ENCODE results near the gene NIPSNAP3A.

The NIPSNAP3A gene

GRCh38 chr9:104750185-104750767 lies 2.8 kb downstream of the NIPSNAP3A start:
- H3K4me2 ChIP-seq (ENCODE audit: low read length), result no peak overlapping the region; the same call in 1 of the 2 replicates
- H3K36me3 ChIP-seq (ENCODE audit: insufficient read depth, low read length), result peaks cover 18% of the 10 kb centered on the region; the same call in 1 of the 2 replicates
- no peaks in the 10 kb centered on the region for H4K20me1 ChIP-seq (ENCODE audit: insufficient read depth, low read length)
- no peaks in the 10 kb centered on the region for H3K9me3 ChIP-seq (ENCODE audit: low read length)
- TF ChIP-seq EZH2 (IDR thresholded peaks at IDR 0.05; ENCODE audit: borderline replicate concordance, low read length) (no peak), CTCF (IDR thresholded peaks at IDR 0.05; ENCODE audit: low read length) (0 out of 2 replicates have a peak, but pooled peaks have one; percentile 13)
- H3K9ac ChIP-seq (ENCODE audit: low read length), result no peak overlapping the region
- H3K9me2 ChIP-seq (ENCODE audit: low read depth, low read length), result no peaks in the 10 kb centered on the region
- H2AFZ ChIP-seq (ENCODE audit: low read length), result no peak overlapping the region
- no peaks in the 10 kb centered on the region for H3K79me2 ChIP-seq (ENCODE audit: insufficient read depth, low read length)
- no peak overlapping the region for H3K27ac ChIP-seq (ENCODE audit: low read depth, low read length, poor library complexity, severe bottlenecking)
- H3K27me3 ChIP-seq (ENCODE audit: insufficient read depth, low read length), result no peaks in the 10 kb centered on the region
- no peak overlapping the region for H3K4me3 ChIP-seq (ENCODE audit: low read depth, low read length, poor library complexity, severe bottlenecking)
- peaks cover 36% of the 10 kb centered on the region for H3K4me1 ChIP-seq (ENCODE audit: insufficient read depth, low read length, severe bottlenecking)
- 0 out of 2 replicates have a peak, but pooled peaks cover 4% of the 10 kb centered on the region for H3F3A ChIP-seq (ENCODE audit: insufficient read depth, low read length)

GRCh38 chr9:104758974-104759373 lies 11.5 kb downstream of the NIPSNAP3A start:
- H3K4me2 ChIP-seq (ENCODE audit: low read length), result no peak overlapping the region
- TF ChIP-seq CTCF (IDR thresholded peaks at IDR 0.05; ENCODE audit: low read length) (no peak), EZH2 (IDR thresholded peaks at IDR 0.05; ENCODE audit: borderline replicate concordance, low read length) (no peak)
- no peaks in the 10 kb centered on the region for H4K20me1 ChIP-seq (ENCODE audit: insufficient read depth, low read length)
- H3K36me3 ChIP-seq (ENCODE audit: insufficient read depth, low read length), result 0 out of 2 replicates have a peak, but pooled peaks cover 7% of the 10 kb centered on the region
- no peaks in the 10 kb centered on the region for H3F3A ChIP-seq (ENCODE audit: insufficient read depth, low read length)
- peaks cover 10% of the 10 kb centered on the region for H3K4me1 ChIP-seq (ENCODE audit: insufficient read depth, low read length, severe bottlenecking)
- no peaks in the 10 kb centered on the region for H3K9me2 ChIP-seq (ENCODE audit: low read depth, low read length)
- H3K9ac ChIP-seq (ENCODE audit: low read length), result no peak overlapping the region
- H3K9me3 ChIP-seq (ENCODE audit: low read length), result no peaks in the 10 kb centered on the region
- H3K27me3 ChIP-seq (ENCODE audit: insufficient read depth, low read length), result no peaks in the 10 kb centered on the region
- H3K79me2 ChIP-seq (ENCODE audit: insufficient read depth, low read length), result no peaks in the 10 kb centered on the region
- H3K27ac ChIP-seq (ENCODE audit: low read depth, low read length, poor library complexity, severe bottlenecking), result no peak overlapping the region
- H3K4me3 ChIP-seq (ENCODE audit: low read depth, low read length, poor library complexity, severe bottlenecking), result no peak overlapping the region
- no peak overlapping the region for H2AFZ ChIP-seq (ENCODE audit: low read length)

- no peak overlapping the region for H2AFZ ChIP-seq (ENCODE audit: low read length)
- H3K9me3 ChIP-seq (ENCODE audit: low read length), result no peaks in the 10 kb centered on the region
- TF ChIP-seq EZH2 (IDR thresholded peaks at IDR 0.05; ENCODE audit: borderline replicate concordance, low read length) (no peak), CTCF (IDR thresholded peaks at IDR 0.05; ENCODE audit: low read length) (no peak)
- H3K4me1 ChIP-seq (ENCODE audit: insufficient read depth, low read length, severe bottlenecking), result peaks cover 30% of the 10 kb centered on the region
- H3K9me2 ChIP-seq (ENCODE audit: low read depth, low read length), result no peaks in the 10 kb centered on the region
- no peaks in the 10 kb centered on the region; the same call in 1 of the 2 replicates for H3K79me2 ChIP-seq (ENCODE audit: insufficient read depth, low read length)
- no peaks in the 10 kb centered on the region for H4K20me1 ChIP-seq (ENCODE audit: insufficient read depth, low read length)
- H3K4me3 ChIP-seq (ENCODE audit: low read depth, low read length, poor library complexity, severe bottlenecking), result peak overlapping the region; percentile 68
- peaks cover 4% of the 10 kb centered on the region; the same call in 1 of the 2 replicates for H3F3A ChIP-seq (ENCODE audit: insufficient read depth, low read length)
- H3K27me3 ChIP-seq (ENCODE audit: insufficient read depth, low read length), result no peaks in the 10 kb centered on the region
- H3K9ac ChIP-seq (ENCODE audit: low read length), result peak overlapping the region; percentile 74
- H3K27ac ChIP-seq (ENCODE audit: low read depth, low read length, poor library complexity, severe bottlenecking), result peak overlapping the region; percentile 86
- H3K36me3 ChIP-seq (ENCODE audit: insufficient read depth, low read length), result peaks cover 19% of the 10 kb centered on the region
- peak overlapping the region; percentile 81 for H3K4me2 ChIP-seq (ENCODE audit: low read length)
These were observed 17.7 kb downstream of the NIPSNAP3A start for GRCh38 chr9:104765138-104765537.

Measured in OCI-LY1 (cell line).